Heart right ventricle (tissue), 16 donors: ENCODE data around the gene MEOX2. TPM values are rescaled to one million over a fixed set of nuclear protein-coding genes. Genes with fewer than 3 reads are reported as not detected.

Experiments
- ATAC-seq, 8 donors: fragments of 200-7000 bp; cut with Tn5 transposase; one replicate each; pipeline ENCODE4 v1.9.1; 2020; ENCODE audit warnings: mild to moderate bottlenecking in 8 of 8, moderate library complexity in 8 of 8, moderate number of reproducible peaks in 1 of 8
- DNase-seq, 2 donors: peaks; one replicate each; pipeline ENCODE4 v3.0.0-alpha.2; 2020
- H3K27ac ChIP-seq, 10 donors: fragments of 200-600 bp; sonication (generic) in 2 of 10; one replicate each; pipeline versions ENCODE4 v1.5.0 to v1.8.0; 2020 to 2022; ENCODE audit warnings: mild to moderate bottlenecking in 3 of 10
- H3K27me3 ChIP-seq, 7 donors: fragments of 200-600 bp; one replicate each; pipeline ENCODE4 v1.8.0; 2021 to 2022; ENCODE audit warnings: mild to moderate bottlenecking in 2 of 7
- H3K36me3 ChIP-seq, 9 donors: fragments of 200-600 bp; sonication (generic) in 1 of 9; one replicate each; pipeline versions ENCODE4 v1.5.0 to v1.8.0; 2020 to 2022; ENCODE audit warnings: mild to moderate bottlenecking in 2 of 9
- H3K4me1 ChIP-seq, 9 donors: fragments of 200-600 bp; sonication (generic) in 1 of 9; one replicate each; pipeline versions ENCODE4 v1.5.0 to v1.8.0; 2020 to 2022; ENCODE audit warnings: mild to moderate bottlenecking in 4 of 9
- H3K4me3 ChIP-seq, 10 donors: fragments of 200-600 bp; sonication (generic) in 2 of 10; one replicate each; pipeline versions ENCODE4 v1.5.0 to v1.8.0; 2020 to 2022; ENCODE audit warnings: mild to moderate bottlenecking in 7 of 10, moderate library complexity in 2 of 10
- H3K9me3 ChIP-seq, 11 donors: fragments of 200-600 bp in 10 of 11; sonication (generic) in 2 of 11; one replicate each; pipeline versions ENCODE4 v1.5.0 to v1.8.0; 2013 to 2022; ENCODE audit warnings: mild to moderate bottlenecking in 2 of 11, control low read depth in 1 of 11, moderate library complexity in 1 of 11
- WGBS, 2 donors: extraction: QIAGEN DNeasy Blood & Tissue Kit; methylation state at CpG; one replicate each; pipeline ENCODE4 v1.1.7; 2013; ENCODE audit warnings: inconsistent platforms in 1 of 2; 5-methylcytosine and 5-hydroxymethylcytosine counted together
- intact Hi-C, 10 donors: fragments of 100-400 bp; cut with DNase I; formaldehyde crosslinking; loops; one replicate each; pipeline versions ENCODE4 v1.11.1 to v1.14.2; 2022
- polyA plus RNA-seq, 2 donors: library from polyadenylated mRNA; stranded (reverse); fragments of 200-250 nt; gene quantifications; one replicate each; pipeline ENCODE4 v1.2.3, GENCODE V29; 2013
- total RNA-seq, 10 donors: library from RNA; stranded (reverse); fragmentation: NEBNext Ultra II Directional in 3 of 10; extraction: Animal tissue kit (Norgen Biotek cat#: 25700) in 3 of 10; gene quantifications; one replicate each; pipeline versions ENCODE4 v1.2.1 to v1.2.4, GENCODE V29; 2021 to 2023
- TF ChIP-seq, protein P1 (sequence below), 9 donors: fragments of 200-600 bp; sonication (generic) in 2 of 9; IDR thresholded peaks; one replicate each; pipeline versions ENCODE4 v1.5.0 to v1.8.0; 2021 to 2022; ENCODE audit warnings: antibody characterized with exemption in 9 of 9, mild to moderate bottlenecking in 5 of 9, moderate library complexity in 1 of 9
- donor health status: Arrhythmogenic right ventricular cardiomyopathy.
- donor health status: ischemic (EF 13 %, LVEDD 7.1; RV severe dilation, severe dysfunction).
- donor health status: healthy with polysubstance abuse.
- donor health status: DM: no; HTN: yes; CAD: no.
- donor health status: DM: no; HTN: no; CAD: no.
- donor health status: ischemic (EF 25% LVEDD 6.9; RV normal size, moderate dysfunction).
- donor health status: ischemic (EF 25% LVEDD 5.7; RV mildly dilated, moderate dysfunction).
- donor health status: healthy.
- donor health status: DM: yes; HTN: yes; CAD: no.
- donor health status: Ischemic cardiomyopathy.
- donor health status: ischemic (EF 35%, LVEDD 5.7; RV mildly dilated, moderate dysfunction).
- donor health status: nonischemic (EF 11% LVEDD 7.7; RV severe dilation, severe dysfunction).
- donor health status: DM: yes; HTN: yes; CAD: no.
- donor health status: PGD.
- donor health status: ischemic (EF 29% LVEDD 5.4; RV normal size, mild dysfunction).
- donor health status: nonischemic (EF 23%, LVEDD 6.1; RV moderate dilation, normal function).

MEOX2 gene
- total and polyA plus RNA-seq, 12 donors, result 5.2 to 14.1 (median 7.9) TPM

DNA sequence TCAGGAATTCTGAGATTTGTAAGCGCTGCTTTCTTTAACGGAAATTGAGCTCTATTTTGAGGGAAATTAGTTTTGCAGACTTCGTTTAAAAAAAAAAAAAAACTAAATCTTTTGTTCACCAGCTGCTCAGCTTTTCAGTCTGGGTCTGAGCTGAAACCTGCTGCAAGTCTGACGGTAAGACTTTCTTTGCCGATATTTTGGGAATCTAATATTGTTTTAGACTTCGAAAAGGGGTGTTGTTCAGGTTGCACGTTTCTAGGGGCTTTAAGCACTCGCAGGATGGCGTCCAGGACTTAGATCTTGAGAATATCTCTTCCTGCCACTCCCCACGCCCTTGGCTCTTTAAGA, 1.8 kb upstream of the MEOX2 start:
- intact Hi-C loops, result loop anchor here in 8 of 10 donors (5.0 to 10.0 kb wide), 11 partner anchors 34 to 1057 kb away; no protein-coding TSS in a partner anchor
- peaks cover 0 to 59% (median 5%) of the 10 kb centered on the region in 7 donors for H3K27me3 ChIP-seq
- H3K4me1 ChIP-seq, result peaks cover 0 to 19% (median 1%) of the 10 kb centered on the region in 9 donors
- 9 to 12% methylated on average over 10 of the region's 10 CpGs for WGBS, 2 donors
- TF ChIP-seq, protein P1, sequence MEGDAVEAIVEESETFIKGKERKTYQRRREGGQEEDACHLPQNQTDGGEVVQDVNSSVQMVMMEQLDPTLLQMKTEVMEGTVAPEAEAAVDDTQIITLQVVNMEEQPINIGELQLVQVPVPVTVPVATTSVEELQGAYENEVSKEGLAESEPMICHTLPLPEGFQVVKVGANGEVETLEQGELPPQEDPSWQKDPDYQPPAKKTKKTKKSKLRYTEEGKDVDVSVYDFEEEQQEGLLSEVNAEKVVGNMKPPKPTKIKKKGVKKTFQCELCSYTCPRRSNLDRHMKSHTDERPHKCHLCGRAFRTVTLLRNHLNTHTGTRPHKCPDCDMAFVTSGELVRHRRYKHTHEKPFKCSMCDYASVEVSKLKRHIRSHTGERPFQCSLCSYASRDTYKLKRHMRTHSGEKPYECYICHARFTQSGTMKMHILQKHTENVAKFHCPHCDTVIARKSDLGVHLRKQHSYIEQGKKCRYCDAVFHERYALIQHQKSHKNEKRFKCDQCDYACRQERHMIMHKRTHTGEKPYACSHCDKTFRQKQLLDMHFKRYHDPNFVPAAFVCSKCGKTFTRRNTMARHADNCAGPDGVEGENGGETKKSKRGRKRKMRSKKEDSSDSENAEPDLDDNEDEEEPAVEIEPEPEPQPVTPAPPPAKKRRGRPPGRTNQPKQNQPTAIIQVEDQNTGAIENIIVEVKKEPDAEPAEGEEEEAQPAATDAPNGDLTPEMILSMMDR (IDR thresholded peaks at IDR 0.05), result no peak
- ATAC-seq, result no peak
- H3K36me3 ChIP-seq, result no peaks in the 10 kb centered on the region
- peak overlapping the region; percentile 86 to 95 (median 90) for H3K27ac ChIP-seq
- peak overlapping the region; percentile 32 to 79 (median 70) for H3K4me3 ChIP-seq
- peak in 1 of 2 donors; percentile 11 for DNase-seq
- H3K9me3 ChIP-seq, result no peaks in the 10 kb centered on the region

DNA sequence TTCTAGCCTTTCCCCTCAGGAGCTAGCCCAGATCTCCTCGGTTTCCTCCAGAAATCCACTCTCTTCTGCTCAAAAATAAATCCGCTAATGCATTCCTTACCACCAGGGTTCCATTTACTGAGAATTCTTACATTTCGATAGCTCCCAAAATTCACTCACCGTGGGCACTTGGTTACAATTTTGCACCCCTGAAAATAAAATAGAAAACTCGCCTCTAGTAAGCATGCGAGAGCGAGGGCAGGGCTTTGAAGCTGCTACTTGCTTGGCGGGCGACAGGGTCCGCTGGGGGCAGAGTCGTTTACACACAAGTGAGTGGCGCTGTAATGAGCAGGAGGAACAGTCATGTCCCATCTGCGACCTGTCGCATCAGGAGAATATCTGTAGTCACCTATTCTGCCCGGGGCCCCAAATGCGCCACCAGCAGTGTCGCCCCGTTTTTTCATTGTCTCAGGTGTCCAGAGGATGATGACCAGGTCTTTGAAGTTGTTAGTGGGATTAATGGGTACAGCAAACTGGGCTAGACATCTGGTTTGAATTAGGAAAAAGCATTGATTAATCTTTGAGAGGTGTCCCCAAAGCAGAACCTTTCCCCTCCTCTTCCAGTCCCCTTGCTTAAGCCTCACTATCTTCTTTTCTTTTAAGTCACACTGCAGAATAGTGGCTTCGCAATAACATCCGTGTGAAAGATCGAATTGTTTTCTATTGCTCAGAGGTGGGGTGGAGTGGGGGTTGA, 1.2 kb upstream of the MEOX2 start:
- intact Hi-C loops, result loop anchor here in 9 of 10 donors (2.0 to 10.0 kb wide), 16 partner anchors 35 to 1057 kb away; no protein-coding TSS in a partner anchor
- H3K36me3 ChIP-seq, result no peaks in the 10 kb centered on the region
- H3K4me3 ChIP-seq, result peak overlapping the region; percentile 32 to 79 (median 70)
- H3K4me1 ChIP-seq, result peaks cover 0 to 15% (median 0%) of the 10 kb centered on the region in 9 donors
- 6 to 7% methylated on average over 21 of the region's 21 CpGs for WGBS, 2 donors
- H3K27ac ChIP-seq, result peak overlapping the region; percentile 86 to 95 (median 90)
- DNase-seq, result peak; percentile 49 to 50
- TF ChIP-seq, protein P1 (IDR thresholded peaks at IDR 0.05), result peak in 4 of 9 donors; percentile 16 to 38 (median 37)
- peaks cover 0 to 60% (median 5%) of the 10 kb centered on the region in 7 donors for H3K27me3 ChIP-seq
- ATAC-seq, result peak in 5 of 8 donors; percentile 30 to 54 (median 34)
- no peaks in the 10 kb centered on the region for H3K9me3 ChIP-seq

DNA sequence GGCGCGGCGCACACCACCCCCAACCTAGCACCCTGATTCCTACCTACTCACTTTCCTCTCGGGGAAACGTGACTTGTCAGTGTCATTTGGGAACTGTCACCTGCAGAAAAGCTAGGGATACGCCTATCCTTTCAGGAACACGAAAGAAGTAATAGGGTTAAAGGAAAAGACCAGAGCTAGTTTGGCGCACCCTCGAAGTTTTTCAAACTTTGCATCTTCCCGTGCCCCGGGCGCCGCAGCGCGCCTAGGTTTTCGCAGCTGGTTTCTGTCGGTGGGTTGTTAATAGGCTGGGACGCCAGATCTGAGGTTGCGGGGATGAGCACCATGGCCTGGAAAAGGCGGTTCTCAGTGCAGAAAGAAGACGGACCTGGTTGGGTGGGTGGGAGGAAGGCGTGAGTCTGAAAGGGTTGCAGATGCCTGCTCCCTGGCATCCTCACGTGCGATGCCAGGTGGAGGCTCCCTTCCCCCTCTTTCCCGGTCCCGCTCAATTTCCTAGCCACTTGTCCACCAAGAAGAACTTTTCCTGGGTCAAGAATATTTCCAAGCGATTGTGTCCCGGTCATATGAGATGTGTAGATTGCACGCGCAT, 568 bp upstream of the MEOX2 start:
- intact Hi-C loops, result loop anchor here in 9 of 10 donors (2.0 to 10.0 kb wide), 16 partner anchors 35 to 1058 kb away; no protein-coding TSS in a partner anchor
- DNase-seq, result peak; percentile 12 to 19
- peaks cover 0 to 12% (median 0%) of the 10 kb centered on the region in 9 donors for H3K4me1 ChIP-seq
- peak in 6 of 8 donors; percentile 1 to 15 (median 6) for ATAC-seq
- H3K27ac ChIP-seq, result peak overlapping the region; percentile 86 to 95 (median 90)
- H3K9me3 ChIP-seq, result no peaks in the 10 kb centered on the region
- H3K27me3 ChIP-seq, result peaks cover 0 to 60% (median 5%) of the 10 kb centered on the region in 7 donors
- no peaks in the 10 kb centered on the region for H3K36me3 ChIP-seq
- TF ChIP-seq, protein P1 (IDR thresholded peaks at IDR 0.05), result no peak
- H3K4me3 ChIP-seq, result peak overlapping the region; percentile 62 to 79 (median 70)
- WGBS, 2 donors, result 2% methylated on average over 28 to 30 of the region's 30 CpGs
